GM21786 (cell line): ENCODE data around the gene GPR143.
A peak's percentile ranks its signal among the peaks of the same experiment; 100 is the strongest.

Source experiments
- ATAC-seq: cut with Tn5 transposase; IDR thresholded peaks from one replicate; pipeline ENCODE4 v1.9.1; 2021; ENCODE audit not compliant: unreplicated experiment

GPR143 gene

GRCh38 chrX:9710332-9710731, 55.3 kb downstream of the GPR143 start:
- no peak for ATAC-seq

GRCh38 chrX:9708923-9709553, 56.6 kb downstream of the GPR143 start:
- ATAC-seq, result peak; percentile 81

GRCh38 chrX:9708086-9708485, 57.6 kb downstream of the GPR143 start:
- ATAC-seq, result no peak

- ATAC-seq, result no peak
Observed at GRCh38 chrX:9707306-9708033, 58.2 kb downstream of the GPR143 start.

- no peak for ATAC-seq
Observed at GRCh38 chrX:9706421-9706820, 59.2 kb downstream of the GPR143 start.

- no peak for ATAC-seq
Observed at GRCh38 chrX:9704876-9705465, 60.7 kb downstream of the GPR143 start.

- no peak for ATAC-seq
Observed at GRCh38 chrX:9703406-9703805, 62.2 kb downstream of the GPR143 start.

GRCh38 chrX:9701790-9702189, 63.9 kb downstream of the GPR143 start:
- no peak for ATAC-seq

- no peak for ATAC-seq
Observed at GRCh38 chrX:9700555-9700954, 65.1 kb downstream of the GPR143 start.

- no peak for ATAC-seq
Observed at GRCh38 chrX:9698576-9698975, 67.1 kb downstream of the GPR143 start.

GRCh38 chrX:9693307-9694001, 72.2 kb downstream of the GPR143 start:
- no peak for ATAC-seq

- no peak for ATAC-seq
Observed at GRCh38 chrX:9690046-9690445, 75.6 kb downstream of the GPR143 start.

- ATAC-seq, result no peak
Observed at GRCh38 chrX:9688833-9689232, 76.8 kb downstream of the GPR143 start.

- no peak for ATAC-seq
Observed at GRCh38 chrX:9687899-9688298, 77.7 kb downstream of the GPR143 start.

- no peak for ATAC-seq
Observed at GRCh38 chrX:9683350-9683749, 82.3 kb downstream of the GPR143 start.

GRCh38 chrX:9682861-9683260, 82.8 kb downstream of the GPR143 start:
- no peak for ATAC-seq

- ATAC-seq, result no peak
Observed at GRCh38 chrX:9682456-9682855, 83.2 kb downstream of the GPR143 start.

- no peak for ATAC-seq
Observed at GRCh38 chrX:9681422-9681821, 84.2 kb downstream of the GPR143 start.

- ATAC-seq, result no peak
Observed at GRCh38 chrX:9681011-9681410, 84.6 kb downstream of the GPR143 start.

GRCh38 chrX:9678215-9678965, 87.3 kb downstream of the GPR143 start:
- no peak for ATAC-seq

GRCh38 chrX:9677098-9677739, 88.4 kb downstream of the GPR143 start:
- ATAC-seq, result peak; percentile 97
